ENCODE measurements around the gene MPG. TPM values are rescaled to one million over a fixed set of nuclear protein-coding genes. Genes with fewer than 3 reads are reported as not detected.

MPG gene
- total RNA-seq, 4 donors from 2014 or later = 22.3 to 63.2 (median 51.2) TPM

DNA sequence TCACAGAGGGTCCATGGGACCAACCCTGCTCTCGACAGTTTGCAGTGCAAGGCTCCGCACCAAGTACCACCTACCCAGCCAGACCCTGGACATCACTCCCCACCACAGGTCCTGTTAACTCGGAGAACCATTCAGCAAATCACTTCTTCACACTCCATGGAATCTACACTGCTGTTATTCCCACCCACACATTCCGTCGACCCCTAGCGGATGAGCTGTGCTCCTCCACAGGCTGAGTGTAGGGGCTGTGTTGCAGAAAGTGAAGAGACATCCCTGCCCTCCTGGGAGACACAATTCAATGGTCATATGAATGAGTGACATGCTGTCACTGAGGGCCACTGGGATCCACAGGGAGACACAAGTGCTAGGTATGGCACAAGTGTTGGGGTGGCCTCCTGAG lies 27.5 kb downstream of the MPG start:
- H3K27me3 ChIP-seq = no peaks in the 10 kb centered on the region
- no peak overlapping the region for H3K27ac ChIP-seq
- TF ChIP-seq, protein P1, sequence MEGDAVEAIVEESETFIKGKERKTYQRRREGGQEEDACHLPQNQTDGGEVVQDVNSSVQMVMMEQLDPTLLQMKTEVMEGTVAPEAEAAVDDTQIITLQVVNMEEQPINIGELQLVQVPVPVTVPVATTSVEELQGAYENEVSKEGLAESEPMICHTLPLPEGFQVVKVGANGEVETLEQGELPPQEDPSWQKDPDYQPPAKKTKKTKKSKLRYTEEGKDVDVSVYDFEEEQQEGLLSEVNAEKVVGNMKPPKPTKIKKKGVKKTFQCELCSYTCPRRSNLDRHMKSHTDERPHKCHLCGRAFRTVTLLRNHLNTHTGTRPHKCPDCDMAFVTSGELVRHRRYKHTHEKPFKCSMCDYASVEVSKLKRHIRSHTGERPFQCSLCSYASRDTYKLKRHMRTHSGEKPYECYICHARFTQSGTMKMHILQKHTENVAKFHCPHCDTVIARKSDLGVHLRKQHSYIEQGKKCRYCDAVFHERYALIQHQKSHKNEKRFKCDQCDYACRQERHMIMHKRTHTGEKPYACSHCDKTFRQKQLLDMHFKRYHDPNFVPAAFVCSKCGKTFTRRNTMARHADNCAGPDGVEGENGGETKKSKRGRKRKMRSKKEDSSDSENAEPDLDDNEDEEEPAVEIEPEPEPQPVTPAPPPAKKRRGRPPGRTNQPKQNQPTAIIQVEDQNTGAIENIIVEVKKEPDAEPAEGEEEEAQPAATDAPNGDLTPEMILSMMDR (IDR thresholded peaks at IDR 0.05) = no peak
- no peak for TF ChIP-seq POLR2AphosphoS5 (IDR thresholded peaks at IDR 0.05)
- no peak for TF ChIP-seq EP300 (IDR thresholded peaks at IDR 0.05; ENCODE audit: low read depth)
- no peak for TF ChIP-seq POLR2A (IDR thresholded peaks at IDR 0.05)
- no peaks in the 10 kb centered on the region for H3K9me3 ChIP-seq
- H3K36me3 ChIP-seq = no peaks in the 10 kb centered on the region
- WGBS, 2 donors (ENCODE audit: low coverage in 1 of 2) = 96% methylated on average over 6 of the region's 6 CpGs; no CpG with 5 or more reads in 1 of the 2 donors
- H3K4me3 ChIP-seq = no peak overlapping the region
- in situ Hi-C loops (cut with MboI; ENCODE audit: low pct_ligation_motif_present in 1 of 4, low pct_unique_long_range_greater_than_20kb in 1 of 4, low sequenced_read_pairs in 3 of 4) (loop anchor here in 1 of 4 donors (5.0 kb wide), 1 partner anchor 77 kb away; the partner anchor contains the start of gene HBQ1), intact Hi-C loops (cut with DNase I; ENCODE audit: low total_unique reads) (loop anchor here (5.0 kb wide), 1 partner anchor 77 kb away; the partner anchor contains the start of gene HBQ1)
- peaks cover 0 to 3% (median 0%) of the 10 kb centered on the region in 4 donors for H3K4me1 ChIP-seq
- no peak for DNase-seq

- Histone ChIP-seq H3K4me3 (no peak overlapping the region), H3K4me1 (peaks cover 0 to 2% (median 0%) of the 10 kb centered on the region in 4 donors), H3K9me3 (no peaks in the 10 kb centered on the region), H3K36me3 (no peaks in the 10 kb centered on the region), H3K27ac (no peak overlapping the region), H3K27me3 (no peaks in the 10 kb centered on the region)
- intact Hi-C loops (cut with DNase I; ENCODE audit: low total_unique reads) = loop anchor here (5.0 kb wide), 1 partner anchor 76 kb away; the partner anchor contains the start of gene HBQ1
- in situ Hi-C loops (cut with MboI; ENCODE audit: low pct_ligation_motif_present in 1 of 4, low pct_unique_long_range_greater_than_20kb in 1 of 4, low sequenced_read_pairs in 3 of 4) = loop anchor here in 1 of 4 donors (5.0 kb wide), 1 partner anchor 76 kb away; the partner anchor contains the start of gene HBQ1
- TF ChIP-seq EP300 (IDR thresholded peaks at IDR 0.05; ENCODE audit: low read depth) = no peak
- TF ChIP-seq, protein P1 (IDR thresholded peaks at IDR 0.05) = peak; percentile 73 to 83 (median 76)
- WGBS, 2 donors (ENCODE audit: low coverage in 1 of 2) = 11 to 27% methylated on average over 3 to 6 of the region's 6 CpGs
- peak; percentile 46 for DNase-seq
Observed at GRCh38 chr16:106623-107324, 28.7 kb downstream of the MPG start.

DNA sequence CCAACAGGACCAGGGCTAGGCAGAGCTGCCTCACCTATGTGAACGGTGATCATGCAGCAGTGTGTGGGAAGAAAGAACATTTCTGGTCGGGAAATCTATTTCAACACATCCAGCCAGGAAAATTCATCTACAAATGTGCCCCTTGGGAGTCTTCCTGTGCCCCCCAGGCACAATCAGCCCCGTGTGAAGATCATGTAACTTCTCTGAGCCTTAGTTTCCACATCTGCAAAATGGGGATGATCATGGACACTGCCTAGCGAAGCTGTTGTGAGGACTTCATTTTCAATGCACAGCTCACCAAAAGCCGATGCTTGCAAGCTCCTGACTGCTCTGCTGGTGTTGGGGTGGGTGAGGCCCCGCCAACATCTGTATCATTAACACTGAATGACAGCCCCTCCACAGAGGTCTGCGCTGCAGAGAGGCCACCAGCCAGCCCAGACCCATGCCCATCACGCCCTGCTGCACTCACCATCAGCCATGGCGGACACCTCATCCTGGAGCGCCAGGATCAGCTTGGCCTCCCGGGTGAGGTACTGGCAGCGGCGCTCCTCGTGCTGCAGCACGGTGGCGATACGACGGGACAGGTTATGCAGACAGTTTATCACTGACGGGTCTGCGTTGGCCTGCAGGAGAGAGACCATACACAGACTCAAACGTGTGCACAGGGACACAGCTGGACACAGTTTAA lies 34.3 kb downstream of the MPG start:
- in situ Hi-C loops (cut with MboI; ENCODE audit: low pct_ligation_motif_present in 1 of 4, low pct_unique_long_range_greater_than_20kb in 1 of 4, low sequenced_read_pairs in 3 of 4) = no loop called here
- no peak overlapping the region for H3K4me3 ChIP-seq
- H3K27me3 ChIP-seq = no peaks in the 10 kb centered on the region
- no peak overlapping the region for H3K27ac ChIP-seq
- WGBS, 2 donors (ENCODE audit: low coverage in 1 of 2) = 96 to 100% methylated on average over 2 to 21 of the region's 21 CpGs
- TF ChIP-seq POLR2AphosphoS5 (IDR thresholded peaks at IDR 0.05) (no peak), POLR2A (IDR thresholded peaks at IDR 0.05) (no peak), EP300 (IDR thresholded peaks at IDR 0.05; ENCODE audit: low read depth) (no peak)
- TF ChIP-seq, protein P1 (IDR thresholded peaks at IDR 0.05) = no peak
- peaks cover 0 to 5% (median 0%) of the 10 kb centered on the region in 4 donors for H3K36me3 ChIP-seq
- H3K4me1 ChIP-seq = no peaks in the 10 kb centered on the region
- intact Hi-C loops (cut with DNase I; ENCODE audit: low total_unique reads) = no loop called here
- H3K9me3 ChIP-seq = no peaks in the 10 kb centered on the region
- no peak for DNase-seq

- DNase-seq = no peak
- Histone ChIP-seq H3K4me1 (peaks cover 0 to 8% (median 4%) of the 10 kb centered on the region in 4 donors), H3K4me3 (no peak overlapping the region), H3K9me3 (no peaks in the 10 kb centered on the region), H3K36me3 (peaks cover 0 to 5% (median 0%) of the 10 kb centered on the region in 4 donors), H3K27ac (no peak overlapping the region), H3K27me3 (no peaks in the 10 kb centered on the region)
- WGBS, 2 donors (ENCODE audit: low coverage in 1 of 2) = 88% methylated on average over 2 of the region's 2 CpGs; no CpG with 5 or more reads in 1 of the 2 donors
- intact Hi-C loops (cut with DNase I; ENCODE audit: low total_unique reads) (no loop called here), in situ Hi-C loops (cut with MboI; ENCODE audit: low pct_ligation_motif_present in 1 of 4, low pct_unique_long_range_greater_than_20kb in 1 of 4, low sequenced_read_pairs in 3 of 4) (no loop called here)
- TF ChIP-seq EP300 (IDR thresholded peaks at IDR 0.05; ENCODE audit: low read depth) = no peak
- no peak for TF ChIP-seq POLR2AphosphoS5 (IDR thresholded peaks at IDR 0.05)
- TF ChIP-seq, protein P1 (IDR thresholded peaks at IDR 0.05) = no peak
- no peak for TF ChIP-seq POLR2A (IDR thresholded peaks at IDR 0.05)
Observed at GRCh38 chr16:114327-114726, 36.3 kb downstream of the MPG start.
